NCI-H510A (cell line): ENCODE results near the gene ZPBP2.
"Not testable (repeated sequence)": the region's sequence is repeated elsewhere in the genome, so short reads cannot be mapped to it uniquely, and the experiment has no call there.

Experiments
- DNase-seq: peaks from one replicate; lab custom pipeline; 2025; lab: John Stamatoyannopoulos, UW

The ZPBP2 gene, protein sequence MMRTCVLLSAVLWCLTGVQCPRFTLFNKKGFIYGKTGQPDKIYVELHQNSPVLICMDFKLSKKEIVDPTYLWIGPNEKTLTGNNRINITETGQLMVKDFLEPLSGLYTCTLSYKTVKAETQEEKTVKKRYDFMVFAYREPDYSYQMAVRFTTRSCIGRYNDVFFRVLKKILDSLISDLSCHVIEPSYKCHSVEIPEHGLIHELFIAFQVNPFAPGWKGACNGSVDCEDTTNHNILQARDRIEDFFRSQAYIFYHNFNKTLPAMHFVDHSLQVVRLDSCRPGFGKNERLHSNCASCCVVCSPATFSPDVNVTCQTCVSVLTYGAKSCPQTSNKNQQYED

DNA sequence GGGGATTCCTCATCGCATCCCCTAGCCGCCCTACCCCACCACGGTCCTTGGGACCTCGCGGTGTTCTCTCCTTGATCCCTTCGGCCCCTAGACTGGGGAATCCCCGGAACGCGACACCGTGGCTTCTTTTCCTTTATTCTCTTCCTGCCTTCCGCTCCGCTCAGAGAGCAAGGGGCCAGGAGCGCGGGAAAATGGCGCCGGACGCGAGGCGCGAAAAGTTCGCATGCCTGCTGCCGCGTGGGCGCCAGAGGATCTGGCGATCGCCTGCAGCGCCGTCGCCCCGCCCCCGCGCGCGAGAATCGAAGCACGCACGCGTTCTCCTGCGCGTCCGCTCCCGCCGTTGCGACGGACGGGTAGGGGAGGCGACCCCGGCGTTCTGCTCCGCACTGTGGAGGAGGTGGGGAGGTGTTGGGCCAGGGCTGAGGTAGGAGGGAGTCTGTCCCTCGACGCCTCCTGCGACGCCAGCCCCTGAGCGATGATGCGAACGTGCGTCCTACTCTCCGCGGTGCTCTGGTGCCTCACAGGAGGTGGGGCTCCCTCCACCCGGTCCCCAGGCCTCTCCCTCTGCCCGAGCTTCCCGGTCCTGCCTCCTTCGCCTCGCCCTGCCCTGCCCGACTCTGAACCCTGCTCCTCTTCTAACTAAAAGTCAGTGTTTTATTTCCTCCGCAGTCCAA, at the start of gene ZPBP2:
Gene ZPBP2 (plus strand): TSS at position 323 of the 674 bp plus-strand sequence. CDS start 153 bp downstream, at position 476.
- DNase-seq, result no peak

- no peak for DNase-seq
Measured at GRCh38 chr17:39818358-39819000, 49.5 kb upstream of the ZPBP2 start.

DNA sequence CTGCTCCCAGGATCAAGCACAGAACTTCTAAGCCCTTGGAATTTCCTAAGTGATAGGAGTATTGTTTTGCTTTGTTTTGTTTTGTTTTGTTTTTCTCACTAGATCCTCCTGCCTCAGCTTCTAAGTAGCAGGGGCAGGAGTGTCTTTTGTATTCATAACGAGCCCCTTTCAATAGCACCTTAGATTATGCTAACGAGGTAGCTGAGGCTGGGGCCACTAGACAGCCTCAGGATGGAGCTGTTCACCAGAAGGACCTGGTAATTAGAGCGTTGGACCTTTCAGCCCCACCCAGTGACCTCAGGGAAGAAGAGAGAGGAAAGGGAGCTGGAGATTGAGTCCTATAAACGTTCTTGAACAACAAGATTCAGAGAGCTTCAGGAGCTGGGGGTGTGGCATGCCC, 47.5 kb upstream of the ZPBP2 start:
- DNase-seq, result no peak

GRCh38 chr17:39820987-39821386, 47.0 kb upstream of the ZPBP2 start:
- no peak for DNase-seq

DNA sequence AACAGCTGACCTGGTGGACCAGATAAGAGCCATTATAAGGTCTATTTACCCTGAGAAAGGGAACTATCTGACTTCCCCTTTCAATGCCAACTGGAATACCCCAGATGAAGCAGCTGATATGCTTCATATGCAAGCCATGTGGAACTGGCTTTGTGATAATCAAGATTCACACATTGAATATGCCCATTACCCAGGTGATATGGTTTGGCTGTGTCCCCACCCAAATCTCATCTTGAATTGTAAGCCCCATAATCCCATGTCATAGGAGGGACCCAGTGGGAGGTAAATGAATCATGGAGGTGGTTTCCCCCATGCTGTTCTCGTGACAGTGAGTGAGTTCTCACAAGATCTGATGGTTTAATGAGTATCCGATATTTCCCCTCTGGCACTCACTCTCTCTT, 46.0 kb upstream of the ZPBP2 start:
- DNase-seq, result no peak

DNA sequence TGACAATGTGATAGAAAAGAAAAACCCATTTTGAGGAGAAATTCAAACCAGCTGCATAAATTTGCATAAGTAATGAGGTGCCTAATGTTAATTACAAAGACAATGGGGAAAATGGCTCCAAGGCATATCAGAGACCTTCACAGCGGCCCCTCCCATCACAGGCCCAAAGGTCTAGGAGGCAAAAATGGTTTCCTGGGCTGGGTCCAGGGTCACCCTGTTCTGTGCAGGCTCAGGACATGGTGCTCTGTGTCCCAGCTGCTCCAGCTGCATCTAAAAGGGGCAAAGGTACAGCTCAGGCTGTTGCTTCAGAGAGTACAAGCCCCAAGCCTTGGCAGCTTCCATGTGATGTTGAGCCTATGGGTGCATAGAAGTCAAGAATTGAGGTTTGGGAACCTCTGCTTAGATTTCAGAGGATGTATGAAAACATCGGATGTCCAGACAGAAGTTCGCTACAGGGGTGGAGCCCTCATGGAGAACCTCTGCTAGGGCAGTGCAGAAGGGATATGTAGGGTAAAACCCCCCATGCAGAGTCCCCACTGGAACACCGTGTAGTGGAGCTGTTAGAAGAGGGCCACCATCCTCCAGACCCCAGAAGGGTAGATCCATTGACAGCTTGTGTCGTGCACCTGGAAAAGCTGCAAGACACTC, 44.5 kb upstream of the ZPBP2 start:
- DNase-seq, result no peak

- no peak for DNase-seq
Measured at GRCh38 chr17:39826334-39826733, 41.7 kb upstream of the ZPBP2 start.

DNA sequence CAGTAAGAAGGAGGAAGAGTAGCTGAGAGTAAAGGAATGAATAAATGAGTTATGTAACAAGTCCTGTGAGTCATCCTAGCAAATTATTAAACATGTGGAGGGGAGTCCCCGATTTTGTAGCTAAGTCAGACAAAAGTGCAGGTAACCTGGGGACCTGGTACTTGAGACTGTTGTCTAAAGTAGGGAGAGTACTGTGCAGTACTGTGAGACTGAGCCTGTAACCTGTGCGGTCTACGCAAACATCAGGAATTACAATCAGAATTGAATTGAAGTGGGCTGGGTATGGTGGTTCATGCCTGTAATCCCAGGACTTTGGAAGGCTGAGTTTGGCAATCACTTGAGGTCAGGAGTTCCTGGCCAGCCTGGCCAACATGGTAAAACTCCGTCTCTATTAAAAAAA, 39.6 kb upstream of the ZPBP2 start:
- no peak for DNase-seq

GRCh38 chr17:39831588-39831987, 36.4 kb upstream of the ZPBP2 start:
- no peak for DNase-seq

DNA sequence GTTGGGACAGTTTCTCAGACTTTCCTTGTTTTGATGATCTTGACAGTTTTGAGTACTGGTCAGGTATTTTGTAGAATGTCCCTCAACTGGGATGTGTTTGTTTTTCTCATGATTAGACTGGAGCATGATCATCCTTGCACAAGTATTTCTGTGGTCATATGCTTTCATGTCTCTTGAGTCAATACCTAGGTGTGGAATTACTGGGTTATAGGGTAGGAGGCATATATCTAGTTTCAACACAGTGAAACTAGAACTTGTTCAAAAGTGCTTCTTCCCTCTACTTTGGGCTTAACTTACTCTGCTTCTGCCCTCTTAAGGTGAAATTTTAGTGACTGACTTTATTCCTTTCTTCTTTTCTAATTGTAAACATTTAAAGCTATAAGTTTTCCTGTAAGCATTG, 34.0 kb upstream of the ZPBP2 start:
- no peak for DNase-seq

GRCh38 chr17:39835038-39835786, 32.8 kb upstream of the ZPBP2 start:
- DNase-seq, result no peak

GRCh38 chr17:39836117-39836516, 31.9 kb upstream of the ZPBP2 start:
- no peak for DNase-seq

DNA sequence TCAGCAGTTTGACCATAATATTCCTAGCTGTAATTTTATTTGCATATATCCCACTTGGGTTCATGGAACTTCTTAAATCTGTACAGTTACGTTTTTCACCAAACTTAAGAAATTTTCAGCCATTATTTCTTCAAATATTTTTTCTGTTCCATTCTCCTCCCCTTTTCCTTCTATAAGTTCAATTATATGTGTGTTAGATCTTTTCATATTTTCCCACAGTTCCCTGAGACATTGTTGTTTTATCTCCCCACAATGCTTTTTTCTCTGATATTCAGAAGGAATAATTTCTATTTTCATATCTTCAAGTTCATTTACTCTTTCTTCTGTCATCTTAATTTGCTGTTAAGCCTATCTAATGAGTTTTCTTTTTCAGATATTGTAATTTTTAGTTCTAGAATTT, 29.9 kb upstream of the ZPBP2 start:
- DNase-seq, result no peak

GRCh38 chr17:39838784-39839183, 29.2 kb upstream of the ZPBP2 start:
- DNase-seq, result no peak

DNA sequence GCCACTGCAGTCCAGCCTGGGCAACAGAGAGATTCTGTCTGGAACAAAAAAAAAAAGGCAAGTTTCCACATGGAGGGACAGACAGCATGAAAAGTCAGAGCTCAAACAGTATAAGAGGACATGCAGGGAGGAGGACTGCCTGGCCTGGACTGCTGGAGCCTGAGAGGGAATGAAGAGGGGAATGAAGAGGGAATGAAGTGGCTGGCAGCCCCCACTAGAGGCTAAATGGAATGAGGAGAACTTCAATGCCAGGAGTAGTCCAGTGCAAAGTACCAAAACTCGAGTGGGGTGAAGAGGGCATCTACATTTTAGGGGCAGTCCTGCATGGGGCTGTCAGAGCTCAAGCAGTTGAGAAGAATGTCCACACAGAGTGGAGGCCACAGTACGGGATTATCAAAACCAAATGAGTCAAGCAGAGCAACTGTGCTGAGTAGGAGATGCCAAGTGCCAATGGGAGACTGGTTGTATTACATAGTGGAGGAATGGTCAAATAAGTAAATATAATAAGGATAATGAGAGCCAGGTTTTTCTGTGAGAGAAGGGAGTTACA, 26.8 kb upstream of the ZPBP2 start:
- no peak for DNase-seq

GRCh38 chr17:39845052-39845846, 22.8 kb upstream of the ZPBP2 start:
- DNase-seq, result no peak

GRCh38 chr17:39846205-39846604, 21.8 kb upstream of the ZPBP2 start:
- DNase-seq, result no peak

DNA sequence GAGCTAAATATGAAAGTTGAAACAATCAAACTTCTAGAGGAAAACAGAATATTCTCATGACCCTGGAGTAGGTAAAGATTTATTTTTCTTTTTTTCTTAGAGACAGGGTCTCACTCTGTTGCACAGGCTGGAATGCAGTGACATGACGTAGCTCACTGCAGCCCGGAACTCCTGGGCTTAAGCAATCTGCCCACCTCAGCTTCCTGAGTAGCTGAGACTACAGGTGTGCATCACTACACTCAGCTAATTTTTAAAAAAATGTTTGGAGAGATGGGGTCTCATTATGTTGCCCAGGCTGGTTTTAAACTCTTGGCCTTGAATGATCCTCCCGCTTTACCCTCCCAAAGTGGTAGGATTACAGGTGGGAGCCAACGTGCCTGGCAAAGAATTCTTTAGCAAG, 19.4 kb upstream of the ZPBP2 start:
- DNase-seq, result no peak

DNA sequence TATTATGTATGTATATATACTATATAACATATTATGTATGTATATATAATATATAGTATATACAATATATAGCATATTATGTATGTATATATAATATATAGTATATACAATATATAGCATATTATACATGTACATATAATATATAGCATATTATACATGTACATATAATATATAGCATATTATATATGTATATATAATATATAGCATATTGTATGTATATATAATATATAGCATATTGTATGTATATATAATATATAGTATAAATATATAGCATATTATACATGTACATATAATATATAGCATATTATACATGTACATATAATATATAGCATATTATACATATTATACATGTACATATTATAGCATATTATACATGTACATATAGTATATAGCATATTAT, 17.8 kb upstream of the ZPBP2 start:
- not testable (repeated sequence) for DNase-seq

GRCh38 chr17:39852239-39852638, 15.8 kb upstream of the ZPBP2 start:
- DNase-seq, result no peak

GRCh38 chr17:39854909-39855308, 13.1 kb upstream of the ZPBP2 start:
- DNase-seq, result no peak
